SK-N-MC (cell line): Measurements from ENCODE around the gene SERGEF.
"Not testable (repeated sequence)": the region's sequence is repeated elsewhere in the genome, so short reads cannot be mapped to it uniquely, and the experiment has no call there.

Source experiments
- DNase-seq: peaks from one replicate; pipeline ENCODE4 v3.0.0-alpha.2; 2011; ENCODE audit warnings: low read depth, low spot score
- H3K27ac ChIP-seq: fragments of 200-600 bp; sonication (generic); 2 replicates; pipeline ENCODE4 v1.5.1; 2016; ENCODE audit warnings: mixed run types
- H3K36me3 ChIP-seq: fragments of 200-600 bp; sonication (generic); 2 replicates; pipeline ENCODE4 v1.6.1; 2017; ENCODE audit warnings: antibody characterized with exemption, low read length, mixed read lengths; ENCODE audit not compliant: insufficient read depth
- H3K4me3 ChIP-seq: fragments of 200-600 bp; sonication (generic); 2 replicates; pipeline ENCODE4 v1.5.1; 2016
- H3K9ac ChIP-seq: fragments of 200-600 bp; sonication (generic); 2 replicates; pipeline ENCODE4 v1.8.0; 2017; ENCODE audit warnings: mixed run types, mixed read lengths; ENCODE audit not compliant: insufficient read length
- H3K9me3 ChIP-seq: fragments of 200-600 bp; sonication (generic); 2 replicates; pipeline ENCODE4 v1.6.1; 2017; ENCODE audit warnings: low read depth, mild to moderate bottlenecking, antibody characterized with exemption, low read length, moderate library complexity, mixed read lengths
- EZH2 ChIP-seq: fragments of 200-600 bp; sonication (generic); IDR thresholded peaks from one replicate; pipeline ENCODE4 v1.6.1; 2017; ENCODE audit warnings: antibody characterized with exemption
- FOXP2 ChIP-seq: optimal IDR thresholded peaks from 2 replicates; pipeline ENCODE3; 2011; ENCODE audit warnings: mild to moderate bottlenecking, moderate library complexity; ENCODE audit not compliant: insufficient read depth; ENCODE audit errors: extremely low read length, control extremely low read depth
- POLR2AphosphoS5 ChIP-seq: IDR thresholded peaks from 2 replicates; pipeline ENCODE4 v1.6.1; 2012; ENCODE audit warnings: mild to moderate bottlenecking, low read depth, low read length, borderline replicate concordance

The SERGEF gene

GRCh38 chr11:18010121-18010670 lies 2.7 kb downstream of the SERGEF start:
- Histone ChIP-seq H3K27ac (no peak overlapping the region), H3K4me3 (no peak overlapping the region), H3K9me3 (no peaks in the 10 kb centered on the region), H3K36me3 (no peaks in the 10 kb centered on the region), H3K9ac (no peak overlapping the region)
- DNase-seq: no peak
- TF ChIP-seq POLR2AphosphoS5 (no peak), EZH2 (no peak), FOXP2 (no peak)

DNA sequence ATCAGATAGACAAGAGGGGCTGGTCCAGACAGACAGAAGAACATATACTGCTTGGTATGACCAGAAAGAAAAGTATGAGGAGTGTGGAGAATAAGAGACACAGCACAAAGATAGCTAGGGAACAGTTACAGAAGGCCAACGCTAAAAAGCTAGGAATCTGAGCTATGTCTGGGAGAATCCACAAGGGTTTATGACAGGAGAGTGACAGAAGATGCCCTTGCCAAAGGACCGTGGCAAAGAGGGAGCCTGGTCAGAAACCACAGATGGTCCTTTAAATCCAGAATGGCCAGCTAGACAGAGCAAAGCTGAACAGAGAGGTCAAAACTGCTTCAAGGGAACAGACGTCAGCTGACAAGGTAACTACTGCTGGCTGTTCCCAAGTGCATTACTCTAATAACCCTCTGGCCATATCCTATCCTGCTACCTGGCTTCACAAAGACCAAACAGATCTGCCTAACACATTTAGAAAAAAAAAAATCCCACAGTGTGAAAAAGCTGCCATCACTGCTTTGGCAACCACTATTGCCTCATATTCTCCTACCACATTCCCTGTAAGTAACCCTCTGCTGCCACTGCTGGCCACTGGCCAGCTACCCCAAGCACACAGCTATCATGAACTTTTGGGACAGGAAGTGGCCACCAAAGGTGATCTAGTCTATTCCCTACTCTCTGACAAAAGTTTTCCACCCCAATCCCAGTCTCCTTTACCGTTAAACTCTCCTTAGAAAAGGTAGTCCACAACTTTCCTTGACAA lies 7.3 kb downstream of the SERGEF start:
- DNase-seq: no peak
- TF ChIP-seq FOXP2 (no peak), EZH2 (no peak), POLR2AphosphoS5 (no peak)
- H3K9me3 ChIP-seq: no peaks in the 10 kb centered on the region
- no peak overlapping the region for H3K27ac ChIP-seq
- H3K9ac ChIP-seq: no peak overlapping the region
- no peak overlapping the region for H3K4me3 ChIP-seq
- H3K36me3 ChIP-seq: no peaks in the 10 kb centered on the region

DNA sequence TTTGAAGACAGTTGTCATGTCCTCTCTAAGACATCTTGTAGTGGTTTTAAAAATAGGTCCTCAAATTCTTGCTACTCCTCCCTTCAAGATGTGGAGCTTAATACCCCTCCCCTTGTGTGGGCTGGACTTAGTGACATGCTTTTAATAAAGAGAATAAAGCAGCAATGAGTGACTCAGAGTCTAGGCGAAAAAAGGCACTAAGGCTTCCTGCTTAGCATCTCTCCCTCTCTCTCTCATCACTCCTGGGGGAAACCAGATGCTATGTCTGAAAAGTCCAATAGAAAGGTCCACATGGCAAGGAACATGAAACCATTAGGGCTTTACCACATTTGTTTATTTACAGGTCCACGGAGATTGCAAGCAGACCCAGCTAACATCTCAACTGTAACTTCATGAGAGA lies 11.7 kb downstream of the SERGEF start:
- no peaks in the 10 kb centered on the region for H3K9me3 ChIP-seq
- H3K9ac ChIP-seq: no peak overlapping the region
- no peak overlapping the region for H3K4me3 ChIP-seq
- TF ChIP-seq EZH2 (no peak), FOXP2 (no peak), POLR2AphosphoS5 (no peak)
- H3K36me3 ChIP-seq: peaks cover 3% of the 10 kb centered on the region; the same call in 1 of the 2 replicates
- no peak for DNase-seq
- H3K27ac ChIP-seq: no peak overlapping the region

DNA sequence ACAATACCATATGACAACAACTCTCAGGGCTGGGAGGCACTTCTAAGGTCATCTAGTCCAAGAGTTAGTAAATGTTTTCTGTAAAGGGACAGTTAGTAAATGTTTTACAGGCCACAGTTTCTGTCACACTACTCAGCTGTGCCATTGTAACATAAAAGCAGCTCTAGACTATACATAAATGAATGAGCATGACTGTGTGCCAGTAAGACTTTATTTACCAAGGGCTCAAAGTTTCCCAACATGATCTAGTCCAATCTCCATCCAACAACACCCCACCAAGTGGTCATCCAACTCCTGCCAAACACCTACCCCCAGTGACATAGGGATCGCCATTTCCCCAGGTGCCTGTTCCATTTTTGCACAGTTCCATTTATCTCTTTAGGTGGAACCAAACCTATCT lies 12.1 kb downstream of the SERGEF start:
- H3K9ac ChIP-seq: no peak overlapping the region
- DNase-seq: no peak
- no peaks in the 10 kb centered on the region for H3K9me3 ChIP-seq
- H3K36me3 ChIP-seq: peaks cover 3% of the 10 kb centered on the region; the same call in 1 of the 2 replicates
- no peak overlapping the region for H3K4me3 ChIP-seq
- no peak for TF ChIP-seq FOXP2
- no peak for TF ChIP-seq POLR2AphosphoS5
- no peak for TF ChIP-seq EZH2
- H3K27ac ChIP-seq: no peak overlapping the region

GRCh38 chr11:18000128-18000527 lies 12.7 kb downstream of the SERGEF start:
- DNase-seq, H3K4me3 ChIP-seq, H3K36me3 ChIP-seq, H3K27ac ChIP-seq, H3K9me3 ChIP-seq, H3K9ac ChIP-seq: not testable (repeated sequence)

GRCh38 chr11:17992916-17993315 lies 19.9 kb downstream of the SERGEF start:
- DNase-seq: no peak
- Histone ChIP-seq H3K9me3 (no peaks in the 10 kb centered on the region), H3K9ac (no peak overlapping the region), H3K36me3 (no peaks in the 10 kb centered on the region), H3K4me3 (no peak overlapping the region), H3K27ac (no peak overlapping the region)
- TF ChIP-seq POLR2AphosphoS5 (no peak), FOXP2 (no peak), EZH2 (no peak)

DNA sequence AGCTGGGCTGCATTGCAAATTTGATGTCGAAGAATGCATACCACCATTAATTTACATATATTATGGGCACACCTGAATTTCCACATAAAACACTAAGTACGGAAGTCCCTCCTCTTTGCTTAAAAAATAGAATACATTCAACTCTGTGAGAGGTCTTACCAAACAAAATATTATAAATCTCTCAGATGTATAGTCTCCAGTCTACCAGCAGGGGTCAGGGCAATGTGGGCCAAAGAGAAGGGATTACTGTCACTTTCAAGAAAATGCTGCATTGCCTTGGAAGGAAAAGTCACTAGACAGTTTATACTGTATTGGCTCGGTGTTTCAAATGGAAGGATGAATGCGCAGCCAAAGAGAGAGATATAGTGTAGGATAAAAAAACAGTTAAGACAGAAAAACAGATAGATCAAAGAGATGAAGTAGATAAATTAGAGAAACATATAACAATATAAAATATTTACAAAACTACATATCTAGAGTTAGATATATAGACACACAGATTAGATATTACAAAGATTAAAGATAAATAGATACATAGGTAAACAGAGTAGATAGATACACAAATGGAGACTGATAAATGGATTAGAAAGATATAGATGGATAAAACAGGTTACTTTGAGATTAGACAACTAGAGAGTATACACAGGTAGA lies 20.9 kb downstream of the SERGEF start:
- Histone ChIP-seq H3K9ac (no peak overlapping the region), H3K4me3 (no peak overlapping the region), H3K27ac (no peak overlapping the region), H3K36me3 (peaks cover 2% of the 10 kb centered on the region; the same call in 1 of the 2 replicates), H3K9me3 (no peaks in the 10 kb centered on the region)
- TF ChIP-seq FOXP2: no peak
- no peak for TF ChIP-seq EZH2
- no peak for TF ChIP-seq POLR2AphosphoS5
- no peak for DNase-seq

- peaks cover 3% of the 10 kb centered on the region; the same call in 1 of the 2 replicates for H3K36me3 ChIP-seq
- DNase-seq: no peak
Observed at GRCh38 chr11:17989306-17989705, 23.5 kb downstream of the SERGEF start.

GRCh38 chr11:17988465-17988864 lies 24.4 kb downstream of the SERGEF start:
- H3K4me3 ChIP-seq: no peak overlapping the region
- DNase-seq: no peak
- no peaks in the 10 kb centered on the region for H3K9me3 ChIP-seq
- H3K36me3 ChIP-seq: peaks cover 3% of the 10 kb centered on the region; the same call in 1 of the 2 replicates
- TF ChIP-seq FOXP2 (no peak), POLR2AphosphoS5 (no peak), EZH2 (no peak)
- no peak overlapping the region for H3K9ac ChIP-seq
- no peak overlapping the region for H3K27ac ChIP-seq

More at GRCh38 chr11:17989306-17989705, 23.5 kb downstream of the SERGEF start:
- H3K4me3 ChIP-seq: no peak overlapping the region
- H3K9me3 ChIP-seq: no peaks in the 10 kb centered on the region
- no peak overlapping the region for H3K27ac ChIP-seq
- TF ChIP-seq FOXP2 (no peak), POLR2AphosphoS5 (no peak), EZH2 (no peak)
- H3K9ac ChIP-seq: no peak overlapping the region

- TF ChIP-seq FOXP2: no peak
- no peak for TF ChIP-seq POLR2AphosphoS5
- TF ChIP-seq EZH2: no peak
- peaks cover 3% of the 10 kb centered on the region; the same call in 1 of the 2 replicates for H3K36me3 ChIP-seq
- DNase-seq: no peak
Observed at GRCh38 chr11:17987826-17988225, 25.0 kb downstream of the SERGEF start.

More at GRCh38 chr11:17987826-17988225, 25.0 kb downstream of the SERGEF start:
- Histone ChIP-seq H3K9ac (no peak overlapping the region), H3K9me3 (no peaks in the 10 kb centered on the region), H3K27ac (no peak overlapping the region), H3K4me3 (no peak overlapping the region)
